T-helper 2 cell (primary cell): ENCODE measurements around the gene NRCAM.
A peak's percentile ranks its signal among the peaks of the same experiment; 100 is the strongest.

Source experiments
- DNase-seq, 5 experiments: peaks; one replicate each; pipeline versions ENCODE4 v3.0.0 to v3.0.0-alpha.2; 2012 to 2022

NRCAM gene

GRCh38 chr7:108146070-108146842, 310.0 kb downstream of the NRCAM start:
- peak in 2 of 5 experiments; percentile 7 to 49 for DNase-seq

- DNase-seq, result no peak
Measured at GRCh38 chr7:108145401-108145800, 310.8 kb downstream of the NRCAM start.

GRCh38 chr7:108144931-108145330, 311.3 kb downstream of the NRCAM start:
- no peak for DNase-seq

GRCh38 chr7:108143658-108144420, 312.4 kb downstream of the NRCAM start:
- DNase-seq, result no peak

- DNase-seq, result no peak
Measured at GRCh38 chr7:108142675-108143259, 313.5 kb downstream of the NRCAM start.

GRCh38 chr7:108142180-108142579, 314.1 kb downstream of the NRCAM start:
- no peak for DNase-seq

- no peak for DNase-seq
Measured at GRCh38 chr7:108140671-108141070, 315.6 kb downstream of the NRCAM start.

GRCh38 chr7:108138911-108139310, 317.3 kb downstream of the NRCAM start:
- DNase-seq, result no peak

GRCh38 chr7:108137993-108138392, 318.2 kb downstream of the NRCAM start:
- no peak for DNase-seq

- DNase-seq, result no peak
Measured at GRCh38 chr7:108137040-108137439, 319.2 kb downstream of the NRCAM start.

- DNase-seq, result no peak
Measured at GRCh38 chr7:108136191-108136688, 320.0 kb downstream of the NRCAM start.

- DNase-seq, result peak in 1 of 5 experiments; percentile 85
Measured at GRCh38 chr7:108135446-108136190, 320.6 kb downstream of the NRCAM start.

GRCh38 chr7:108134486-108134885, 321.8 kb downstream of the NRCAM start:
- DNase-seq, result no peak

- DNase-seq, result no peak
Measured at GRCh38 chr7:108132551-108133265, 323.5 kb downstream of the NRCAM start.

- no peak for DNase-seq
Measured at GRCh38 chr7:108130261-108130660, 326.0 kb downstream of the NRCAM start, which contains the start of gene LAMB4. TSS of gene LAMB4 (minus strand) at chr7:108130361. CDS start at chr7:108123164, 7,197 bp downstream.

GRCh38 chr7:108129018-108129965, 326.9 kb downstream of the NRCAM start:
- no peak for DNase-seq

GRCh38 chr7:108128514-108128913, 327.7 kb downstream of the NRCAM start:
- peak in 1 of 5 experiments; percentile 81 for DNase-seq

GRCh38 chr7:108127461-108127860, 328.8 kb downstream of the NRCAM start:
- no peak for DNase-seq

- no peak for DNase-seq
Measured at GRCh38 chr7:108124820-108125219, 331.4 kb downstream of the NRCAM start.

GRCh38 chr7:108122181-108122580, 334.1 kb downstream of the NRCAM start:
- no peak for DNase-seq

GRCh38 chr7:108120933-108121332, 335.3 kb downstream of the NRCAM start:
- DNase-seq, result no peak
